Nephron (organoid): ENCODE measurements around the gene KPNA3.
"Not testable (repeated sequence)": the region's sequence is repeated elsewhere in the genome, so short reads cannot be mapped to it uniquely, and the experiment has no call there.

Experiments
- H3K27ac Mint-ChIP-seq, 3 experiments: 2 replicates each; pipeline ENCODE4 v1.8.0; 2020; ENCODE audit warnings: mixed read lengths in 3 of 3, mild to moderate bottlenecking in 2 of 3, moderate library complexity in 1 of 3
- H3K27me3 Mint-ChIP-seq: 2 replicates; pipeline ENCODE4 v1.8.0; 2021; ENCODE audit warnings: low read depth, mild to moderate bottlenecking, moderate library complexity, mixed read lengths
- H3K36me3 Mint-ChIP-seq: 2 replicates; pipeline ENCODE4 v1.8.0; 2020; ENCODE audit warnings: low read depth, mixed read lengths
- H3K4me1 Mint-ChIP-seq: 2 replicates; pipeline ENCODE4 v1.8.0; 2020; ENCODE audit warnings: mixed read lengths
- H3K4me3 Mint-ChIP-seq, 3 experiments: 2 replicates each; pipeline ENCODE4 v1.8.0; 2020; ENCODE audit warnings: mild to moderate bottlenecking in 3 of 3, mixed read lengths in 3 of 3, moderate library complexity in 2 of 3
- H3K9me3 Mint-ChIP-seq: 2 replicates; pipeline ENCODE4 v1.8.0; 2020; ENCODE audit warnings: mixed read lengths
- TF ChIP-seq, protein P1 (sequence below), 3 experiments: fragments of 200-600 bp; sonication (generic); IDR thresholded peaks; one replicate each; pipeline ENCODE4 v1.5.0; 2021; ENCODE audit warnings: antibody characterized with exemption in 3 of 3; ENCODE audit not compliant: unreplicated experiment in 3 of 3

Gene KPNA3

DNA sequence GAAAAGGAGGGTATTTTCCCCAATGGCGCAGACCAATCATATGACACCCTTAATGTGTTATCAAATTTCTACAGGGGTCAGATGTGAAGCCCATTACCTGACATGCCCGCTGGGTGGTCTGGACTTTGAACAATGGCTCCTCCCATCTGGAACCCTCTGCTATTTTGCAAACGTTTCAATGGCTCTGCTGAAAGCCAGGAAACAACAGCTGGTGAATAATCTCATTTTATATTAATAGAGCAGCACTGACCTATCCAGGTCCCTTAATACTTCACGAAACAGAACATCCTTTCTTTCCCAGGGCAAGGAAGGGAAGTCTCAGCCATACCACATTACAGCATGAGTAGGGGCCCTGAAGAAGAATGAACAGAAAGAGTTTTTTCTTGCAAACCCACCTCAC is 20.3 kb upstream of the KPNA3 start:
- Mint-ChIP-seq H3K9me3 (no peaks in the 10 kb centered on the region), H3K27ac (no peak overlapping the region), H3K4me3 (no peak overlapping the region), H3K27me3 (no peaks in the 10 kb centered on the region), H3K36me3 (no peaks in the 10 kb centered on the region), H3K4me1 (peaks cover 14% of the 10 kb centered on the region)
- TF ChIP-seq, protein P1, sequence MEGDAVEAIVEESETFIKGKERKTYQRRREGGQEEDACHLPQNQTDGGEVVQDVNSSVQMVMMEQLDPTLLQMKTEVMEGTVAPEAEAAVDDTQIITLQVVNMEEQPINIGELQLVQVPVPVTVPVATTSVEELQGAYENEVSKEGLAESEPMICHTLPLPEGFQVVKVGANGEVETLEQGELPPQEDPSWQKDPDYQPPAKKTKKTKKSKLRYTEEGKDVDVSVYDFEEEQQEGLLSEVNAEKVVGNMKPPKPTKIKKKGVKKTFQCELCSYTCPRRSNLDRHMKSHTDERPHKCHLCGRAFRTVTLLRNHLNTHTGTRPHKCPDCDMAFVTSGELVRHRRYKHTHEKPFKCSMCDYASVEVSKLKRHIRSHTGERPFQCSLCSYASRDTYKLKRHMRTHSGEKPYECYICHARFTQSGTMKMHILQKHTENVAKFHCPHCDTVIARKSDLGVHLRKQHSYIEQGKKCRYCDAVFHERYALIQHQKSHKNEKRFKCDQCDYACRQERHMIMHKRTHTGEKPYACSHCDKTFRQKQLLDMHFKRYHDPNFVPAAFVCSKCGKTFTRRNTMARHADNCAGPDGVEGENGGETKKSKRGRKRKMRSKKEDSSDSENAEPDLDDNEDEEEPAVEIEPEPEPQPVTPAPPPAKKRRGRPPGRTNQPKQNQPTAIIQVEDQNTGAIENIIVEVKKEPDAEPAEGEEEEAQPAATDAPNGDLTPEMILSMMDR (IDR thresholded peaks at IDR 0.05; ENCODE audit: unreplicated experiment in 3 of 3), result no peak

DNA sequence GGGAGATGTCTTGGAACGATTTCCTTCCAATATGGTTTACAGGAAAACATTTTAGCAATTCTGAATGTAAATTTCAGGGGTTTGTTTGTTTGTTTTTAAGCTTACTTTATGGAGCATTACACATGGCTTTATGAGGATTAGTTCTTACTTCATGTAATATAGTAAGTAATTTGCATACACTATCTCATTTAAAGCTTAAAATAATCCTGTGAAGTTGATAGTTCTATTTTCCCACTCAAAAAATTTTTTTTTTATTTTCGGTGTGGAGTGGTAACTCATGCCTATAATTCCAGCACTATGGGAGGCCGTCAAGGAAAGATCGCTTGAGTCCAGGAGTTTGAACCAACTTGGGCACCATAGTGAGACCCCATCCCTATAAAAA is 19.0 kb upstream of the KPNA3 start:
- TF ChIP-seq, protein P1 (IDR thresholded peaks at IDR 0.05; ENCODE audit: unreplicated experiment in 3 of 3), result no peak
- Mint-ChIP-seq H3K36me3 (no peaks in the 10 kb centered on the region), H3K4me3 (no peak overlapping the region), H3K9me3 (no peaks in the 10 kb centered on the region), H3K27ac (no peak overlapping the region), H3K4me1 (peaks cover 14% of the 10 kb centered on the region), H3K27me3 (no peaks in the 10 kb centered on the region)

DNA sequence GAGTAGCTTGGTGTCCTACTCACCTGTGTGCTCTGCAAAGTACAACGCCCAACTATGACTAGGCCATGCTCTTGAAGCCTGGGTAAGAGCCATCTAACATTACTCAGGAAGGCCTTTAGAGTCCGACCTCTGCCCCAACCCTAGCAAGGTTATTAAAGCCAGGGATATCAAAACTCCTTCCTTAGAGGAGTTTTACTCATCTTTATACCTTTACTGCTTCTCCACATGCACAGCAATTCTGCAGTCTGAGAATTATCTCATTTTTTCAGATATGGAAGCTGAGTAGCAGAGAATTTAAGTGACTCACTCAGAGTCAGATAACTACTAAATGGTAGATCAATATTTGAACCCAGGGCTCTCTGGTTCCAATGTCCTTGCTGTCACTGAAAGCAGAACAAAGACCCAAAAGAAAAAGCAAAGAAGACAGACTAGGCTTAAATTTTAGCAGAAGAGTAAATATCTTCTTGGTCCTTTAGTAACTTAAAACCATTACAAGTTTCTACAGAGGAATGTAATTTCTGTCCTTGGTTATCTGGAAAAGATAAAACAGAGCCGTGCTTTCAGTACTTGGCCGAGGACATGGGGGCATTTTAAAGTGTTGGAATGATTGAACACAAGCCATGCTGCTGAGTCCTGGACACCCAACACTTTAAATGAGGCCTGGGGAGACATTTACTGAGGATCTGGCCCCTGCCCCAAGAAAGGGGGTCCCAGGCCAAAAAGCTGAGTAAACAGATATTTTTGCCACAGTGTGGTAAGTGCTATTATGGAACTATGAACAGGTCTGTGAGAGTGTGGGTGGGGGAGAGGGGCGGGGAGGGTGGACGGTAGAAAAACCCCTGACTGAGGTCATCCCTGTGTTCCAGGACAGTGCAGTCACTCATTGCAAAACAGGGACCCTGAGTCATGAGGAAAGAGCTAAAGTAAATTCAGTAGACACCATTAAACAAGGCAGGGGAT is 18.4 kb upstream of the KPNA3 start:
- Mint-ChIP-seq H3K27ac (peak overlapping the region in 1 of 3 experiments; percentile 33), H3K36me3 (no peaks in the 10 kb centered on the region), H3K27me3 (no peaks in the 10 kb centered on the region), H3K4me3 (no peak overlapping the region), H3K9me3 (no peaks in the 10 kb centered on the region), H3K4me1 (peaks cover 14% of the 10 kb centered on the region)
- TF ChIP-seq, protein P1 (IDR thresholded peaks at IDR 0.05; ENCODE audit: unreplicated experiment in 3 of 3), result no peak

DNA sequence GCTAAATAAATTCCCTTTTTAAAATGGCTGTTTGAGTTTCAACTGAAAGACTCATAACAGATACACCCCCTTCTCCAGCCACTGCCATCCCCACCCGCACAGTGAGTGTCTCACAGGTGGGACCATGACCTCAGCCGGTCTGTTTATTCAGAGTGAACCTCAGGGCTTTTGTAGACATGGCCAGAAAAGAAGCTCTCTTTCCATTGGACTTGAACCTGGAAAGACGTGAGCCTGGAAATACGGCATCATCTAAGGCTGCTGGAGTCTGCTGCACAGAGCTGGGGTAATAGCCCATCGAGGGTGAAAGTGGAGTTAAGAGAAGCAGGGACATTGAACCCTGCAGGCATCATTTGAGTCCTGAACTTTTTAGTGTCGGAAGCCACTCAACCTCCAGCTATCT is 15.2 kb upstream of the KPNA3 start:
- H3K27me3 Mint-ChIP-seq, result no peaks in the 10 kb centered on the region
- no peak overlapping the region for H3K4me3 Mint-ChIP-seq
- peaks cover 4% of the 10 kb centered on the region for H3K4me1 Mint-ChIP-seq

DNA sequence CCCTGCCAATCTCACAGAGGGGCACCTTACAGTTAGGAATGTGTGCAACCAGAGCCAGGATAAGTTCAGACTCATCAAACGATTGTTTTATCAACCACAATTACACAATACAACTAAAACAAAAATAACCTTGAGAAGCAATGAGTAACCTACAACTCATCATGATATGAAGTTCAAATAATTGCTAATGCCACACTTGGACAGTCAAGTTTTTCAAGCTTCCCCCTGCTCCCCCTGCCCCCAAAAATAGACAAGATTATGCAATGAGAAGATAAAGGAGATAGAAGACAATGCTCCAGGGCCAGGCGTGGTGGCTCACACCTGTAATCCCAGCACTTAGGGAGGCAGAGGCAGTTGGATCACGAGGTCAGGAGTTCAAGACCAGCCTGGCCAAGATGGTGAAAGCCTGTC is 13.6 kb upstream of the KPNA3 start:
- no peaks in the 10 kb centered on the region for H3K36me3 Mint-ChIP-seq
- no peak overlapping the region for H3K27ac Mint-ChIP-seq
- H3K9me3 Mint-ChIP-seq, result no peaks in the 10 kb centered on the region
- H3K4me3 Mint-ChIP-seq, result no peak overlapping the region
- H3K27me3 Mint-ChIP-seq, result no peaks in the 10 kb centered on the region
- TF ChIP-seq, protein P1 (IDR thresholded peaks at IDR 0.05; ENCODE audit: unreplicated experiment in 3 of 3), result no peak
- no peaks in the 10 kb centered on the region for H3K4me1 Mint-ChIP-seq

More for the DNA sequence above, 15.2 kb upstream of the KPNA3 start:
- Mint-ChIP-seq H3K9me3 (no peaks in the 10 kb centered on the region), H3K27ac (no peak overlapping the region), H3K36me3 (no peaks in the 10 kb centered on the region)
- TF ChIP-seq, protein P1 (IDR thresholded peaks at IDR 0.05; ENCODE audit: unreplicated experiment in 3 of 3), result no peak

DNA sequence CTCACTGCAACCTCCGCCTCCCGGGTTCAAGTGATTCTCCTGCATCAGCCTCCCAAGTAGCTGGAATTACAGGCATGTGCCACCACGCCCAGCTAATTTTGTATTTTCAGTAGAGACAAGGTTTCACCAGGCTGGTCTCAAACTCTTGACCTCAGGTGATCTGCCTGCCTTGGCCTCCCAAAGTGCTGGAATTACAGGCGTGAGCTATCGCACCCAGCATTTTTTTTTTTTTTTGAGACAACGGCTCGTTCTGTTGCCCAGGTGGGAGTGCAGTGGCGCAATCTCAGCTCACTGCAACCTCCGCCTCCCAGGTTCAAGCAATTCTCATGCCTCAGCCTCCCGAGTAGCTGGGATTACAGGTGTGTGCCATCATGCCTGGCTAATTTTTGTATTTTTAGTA is 10.6 kb upstream of the KPNA3 start:
- H3K9me3 Mint-ChIP-seq, H3K4me1 Mint-ChIP-seq, H3K27me3 Mint-ChIP-seq, H3K36me3 Mint-ChIP-seq, H3K4me3 Mint-ChIP-seq, H3K27ac Mint-ChIP-seq: not testable (repeated sequence)
